ENCODE measurements around the gene KIF1B. TPM values are rescaled to one million over a fixed set of nuclear protein-coding genes. Genes with fewer than 3 reads are reported as not detected.
A peak's percentile ranks its signal among the peaks of the same experiment; 100 is the strongest.

Gene KIF1B
- total RNA-seq, 1 experiment from 2014 or later: 28.1 TPM

GRCh38 chr1:10208537-10208936 lies 1.8 kb upstream of the KIF1B start (continued):
- TF ChIP-seq, protein P1, sequence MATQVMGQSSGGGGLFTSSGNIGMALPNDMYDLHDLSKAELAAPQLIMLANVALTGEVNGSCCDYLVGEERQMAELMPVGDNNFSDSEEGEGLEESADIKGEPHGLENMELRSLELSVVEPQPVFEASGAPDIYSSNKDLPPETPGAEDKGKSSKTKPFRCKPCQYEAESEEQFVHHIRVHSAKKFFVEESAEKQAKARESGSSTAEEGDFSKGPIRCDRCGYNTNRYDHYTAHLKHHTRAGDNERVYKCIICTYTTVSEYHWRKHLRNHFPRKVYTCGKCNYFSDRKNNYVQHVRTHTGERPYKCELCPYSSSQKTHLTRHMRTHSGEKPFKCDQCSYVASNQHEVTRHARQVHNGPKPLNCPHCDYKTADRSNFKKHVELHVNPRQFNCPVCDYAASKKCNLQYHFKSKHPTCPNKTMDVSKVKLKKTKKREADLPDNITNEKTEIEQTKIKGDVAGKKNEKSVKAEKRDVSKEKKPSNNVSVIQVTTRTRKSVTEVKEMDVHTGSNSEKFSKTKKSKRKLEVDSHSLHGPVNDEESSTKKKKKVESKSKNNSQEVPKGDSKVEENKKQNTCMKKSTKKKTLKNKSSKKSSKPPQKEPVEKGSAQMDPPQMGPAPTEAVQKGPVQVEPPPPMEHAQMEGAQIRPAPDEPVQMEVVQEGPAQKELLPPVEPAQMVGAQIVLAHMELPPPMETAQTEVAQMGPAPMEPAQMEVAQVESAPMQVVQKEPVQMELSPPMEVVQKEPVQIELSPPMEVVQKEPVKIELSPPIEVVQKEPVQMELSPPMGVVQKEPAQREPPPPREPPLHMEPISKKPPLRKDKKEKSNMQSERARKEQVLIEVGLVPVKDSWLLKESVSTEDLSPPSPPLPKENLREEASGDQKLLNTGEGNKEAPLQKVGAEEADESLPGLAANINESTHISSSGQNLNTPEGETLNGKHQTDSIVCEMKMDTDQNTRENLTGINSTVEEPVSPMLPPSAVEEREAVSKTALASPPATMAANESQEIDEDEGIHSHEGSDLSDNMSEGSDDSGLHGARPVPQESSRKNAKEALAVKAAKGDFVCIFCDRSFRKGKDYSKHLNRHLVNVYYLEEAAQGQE (IDR thresholded peaks at IDR 0.05; ENCODE audit: low read depth): no peak
- no peak for TF ChIP-seq POLR2A (IDR thresholded peaks at IDR 0.05; ENCODE audit: borderline replicate concordance, extremely low read depth, insufficient read depth, insufficient read length)
- TF ChIP-seq, protein P2, sequence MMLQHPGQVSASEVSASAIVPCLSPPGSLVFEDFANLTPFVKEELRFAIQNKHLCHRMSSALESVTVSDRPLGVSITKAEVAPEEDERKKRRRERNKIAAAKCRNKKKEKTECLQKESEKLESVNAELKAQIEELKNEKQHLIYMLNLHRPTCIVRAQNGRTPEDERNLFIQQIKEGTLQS (IDR thresholded peaks at IDR 0.05): no peak

GRCh38 chr1:10209590-10209904 lies 823 bp upstream of the KIF1B start:
- peak overlapping the region; percentile 97 for H3K9ac ChIP-seq (ENCODE audit: low read length)
- H3K36me3 ChIP-seq (ENCODE audit: control insufficient read depth in 1 of 2, insufficient read depth in 2 of 2, low read length in 2 of 2): no peaks in the 10 kb centered on the region
- POLR2A ChIA-PET: interaction anchor here (0.9 to 1.8 kb wide), 4 partner anchors 11 to 128 kb away, joined by 3 to 4 read pairs (median 4); no protein-coding TSS in a partner anchor
- H3K4me2 ChIP-seq (ENCODE audit: low read length): peak overlapping the region; percentile 96
- intact Hi-C loops (cut with micrococcal nuclease): no loop called here
- DNase-seq (ENCODE audit: low read depth, low spot score): no peak
- H3K9me3 ChIP-seq (ENCODE audit: control insufficient read depth in 1 of 2, insufficient read depth in 1 of 2, low read depth in 1 of 2, low read length in 2 of 2): no peaks in the 10 kb centered on the region
- peak overlapping the region; percentile 62 for H3K27ac ChIP-seq (ENCODE audit: low read depth, low read length)
- peak overlapping the region; percentile 81 for H2AFZ ChIP-seq (ENCODE audit: low read depth, low read length, poor library complexity, severe bottlenecking)
- H3K4me1 ChIP-seq (ENCODE audit: control insufficient read depth in 1 of 2, insufficient read depth in 2 of 2, low read length in 2 of 2): peaks cover 11 to 27% of the 10 kb centered on the region in 2 experiments
- peaks cover 4% of the 10 kb centered on the region for H4K20me1 ChIP-seq (ENCODE audit: insufficient read depth)
- peak; percentile 40 for ATAC-seq
- CTCF ChIA-PET: interaction anchor here (0.5 to 2.1 kb wide), 17 partner anchors 8 to 252 kb away, joined by 3 to 27 read pairs (median 5); no protein-coding TSS in a partner anchor
- H3K27me3 ChIP-seq (ENCODE audit: insufficient read depth, low read length): no peaks in the 10 kb centered on the region
- RAD21 ChIA-PET (ENCODE audit: low non-redundant PET in 1 of 2, low total read pairs in 2 of 2, uncharacterized antibody in 2 of 2, unreplicated experiment in 2 of 2): no interaction called here
- peak overlapping the region; percentile 59 to 99 for H3K4me3 ChIP-seq (replicated peaks in 1 of 2; ENCODE audit: low read depth in 1 of 2, low read length in 2 of 2)
- no peaks in the 10 kb centered on the region for H3K9me2 ChIP-seq (ENCODE audit: insufficient read depth)
- H3K79me2 ChIP-seq (ENCODE audit: insufficient read depth, low read length): peaks cover 33% of the 10 kb centered on the region
- BruUV-seq (replicated peaks): no TSS peak
- no peak for TF ChIP-seq ELF1 (IDR thresholded peaks at IDR 0.05; ENCODE audit: borderline replicate concordance, low read depth)
- no peak for TF ChIP-seq POLR2A (IDR thresholded peaks at IDR 0.05; ENCODE audit: borderline replicate concordance, extremely low read depth, insufficient read depth, insufficient read length)
- TF ChIP-seq EZH2 (IDR thresholded peaks at IDR 0.05): no peak
- TF ChIP-seq, protein P3, sequence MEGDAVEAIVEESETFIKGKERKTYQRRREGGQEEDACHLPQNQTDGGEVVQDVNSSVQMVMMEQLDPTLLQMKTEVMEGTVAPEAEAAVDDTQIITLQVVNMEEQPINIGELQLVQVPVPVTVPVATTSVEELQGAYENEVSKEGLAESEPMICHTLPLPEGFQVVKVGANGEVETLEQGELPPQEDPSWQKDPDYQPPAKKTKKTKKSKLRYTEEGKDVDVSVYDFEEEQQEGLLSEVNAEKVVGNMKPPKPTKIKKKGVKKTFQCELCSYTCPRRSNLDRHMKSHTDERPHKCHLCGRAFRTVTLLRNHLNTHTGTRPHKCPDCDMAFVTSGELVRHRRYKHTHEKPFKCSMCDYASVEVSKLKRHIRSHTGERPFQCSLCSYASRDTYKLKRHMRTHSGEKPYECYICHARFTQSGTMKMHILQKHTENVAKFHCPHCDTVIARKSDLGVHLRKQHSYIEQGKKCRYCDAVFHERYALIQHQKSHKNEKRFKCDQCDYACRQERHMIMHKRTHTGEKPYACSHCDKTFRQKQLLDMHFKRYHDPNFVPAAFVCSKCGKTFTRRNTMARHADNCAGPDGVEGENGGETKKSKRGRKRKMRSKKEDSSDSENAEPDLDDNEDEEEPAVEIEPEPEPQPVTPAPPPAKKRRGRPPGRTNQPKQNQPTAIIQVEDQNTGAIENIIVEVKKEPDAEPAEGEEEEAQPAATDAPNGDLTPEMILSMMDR (IDR thresholded peaks at IDR 0.05 in 2 of 3, conservative IDR thresholded peaks at IDR 0.05 in 1 of 3; ENCODE audit: borderline replicate concordance in 1 of 3, insufficient read depth in 1 of 3, low read depth in 2 of 3, low read length in 2 of 3): no peak
- no peak for TF ChIP-seq ZNF274 (IDR thresholded peaks at IDR 0.05; ENCODE audit: low read depth, low read length)
- TF ChIP-seq TCF7L2 (IDR thresholded peaks at IDR 0.05; ENCODE audit: borderline replicate concordance, extremely low read depth, insufficient read depth, insufficient read length): no peak
- no peak for TF ChIP-seq JUND (IDR thresholded peaks at IDR 0.05)
- TF ChIP-seq SP1 (IDR thresholded peaks at IDR 0.05; ENCODE audit: low read depth): no peak
- no peak for TF ChIP-seq ZFX (IDR thresholded peaks at IDR 0.05)
- no peak for TF ChIP-seq SIN3A (IDR thresholded peaks at IDR 0.05; ENCODE audit: low read depth)
- no peak for TF ChIP-seq FOSL1 (IDR thresholded peaks at IDR 0.05; ENCODE audit: low read depth)
- no peak for TF ChIP-seq CBX3 (IDR thresholded peaks at IDR 0.05; ENCODE audit: low read depth)
- no peak for TF ChIP-seq EZH2phosphoT487 (IDR thresholded peaks at IDR 0.05; ENCODE audit: borderline replicate concordance)

Data from HCT116 (cell line).